Measurements from ENCODE around the gene VDAC2. TPM values are rescaled to one million over a fixed set of nuclear protein-coding genes. Genes with fewer than 3 reads are reported as not detected.

VDAC2 gene
- total RNA-seq, 2 donors from 2014 or later = 112 to 121 TPM

- DNase-seq (ENCODE audit: low spot score) = no peak
- intact Hi-C loops (cut with DNase I) = loop anchor here (2.0 to 10.0 kb wide), 3 partner anchors 45 to 967 kb away; partner anchors contain the start of gene SAMD8
- TF ChIP-seq POLR2A (IDR thresholded peaks at IDR 0.05) (no peak), POLR2AphosphoS5 (IDR thresholded peaks at IDR 0.05) (no peak), CTCF (IDR thresholded peaks at IDR 0.05) (no peak)
- H3K4me3 ChIP-seq = no peak overlapping the region
- peaks cover 13% of the 10 kb centered on the region for H3K4me1 ChIP-seq (replicated peaks)
- no peaks in the 10 kb centered on the region for H3K9me3 ChIP-seq
- WGBS = 79% methylated on average over 4 of the region's 4 CpGs
- peaks cover 0 to 6% of the 10 kb centered on the region in 2 donors for H3K36me3 ChIP-seq
- no peak overlapping the region for H3K27ac ChIP-seq
- no peaks in the 10 kb centered on the region for H3K27me3 ChIP-seq (replicated peaks; ENCODE audit: insufficient read depth)
Observed at GRCh38 chr10:75231672-75232581, 21.3 kb downstream of the VDAC2 start.

- WGBS = 31% methylated on average over 14 of the region's 14 CpGs
- peaks cover 10% of the 10 kb centered on the region for H3K4me1 ChIP-seq (replicated peaks)
Observed at GRCh38 chr10:75233444-75234016, 22.9 kb downstream of the VDAC2 start.

GRCh38 chr10:75234017-75234682 lies 23.6 kb downstream of the VDAC2 start:
- 7% methylated on average over 43 of the region's 48 CpGs for WGBS
- Histone ChIP-seq H3K4me3 (peak overlapping the region; percentile 68 to 70), H3K36me3 (peaks cover 0 to 6% of the 10 kb centered on the region in 2 donors), H3K27me3 (replicated peaks; ENCODE audit: insufficient read depth) (no peaks in the 10 kb centered on the region), H3K27ac (peak overlapping the region; percentile 79 to 81), H3K4me1 (replicated peaks) (peaks cover 5% of the 10 kb centered on the region), H3K9me3 (no peaks in the 10 kb centered on the region)
- DNase-seq (ENCODE audit: low spot score) = peak; percentile 97
- intact Hi-C loops (cut with DNase I) = loop anchor here (5.0 to 10.0 kb wide), 2 partner anchors 47 to 969 kb away; no protein-coding TSS in a partner anchor
- TF ChIP-seq POLR2AphosphoS5 (IDR thresholded peaks at IDR 0.05) (peak; percentile 56), CTCF (IDR thresholded peaks at IDR 0.05) (peak in 1 of 4 experiments; percentile 28), POLR2A (IDR thresholded peaks at IDR 0.05) (peak; percentile 66)

More at GRCh38 chr10:75233444-75234016, 22.9 kb downstream of the VDAC2 start:
- Histone ChIP-seq H3K27me3 (replicated peaks; ENCODE audit: insufficient read depth) (no peaks in the 10 kb centered on the region), H3K27ac (peak overlapping the region; percentile 79 to 81), H3K36me3 (peaks cover 0 to 6% of the 10 kb centered on the region in 2 donors), H3K4me3 (peak overlapping the region; percentile 68 to 70), H3K9me3 (no peaks in the 10 kb centered on the region)
- DNase-seq (ENCODE audit: low spot score) = no peak
- TF ChIP-seq POLR2A (IDR thresholded peaks at IDR 0.05) (no peak), CTCF (IDR thresholded peaks at IDR 0.05) (no peak), POLR2AphosphoS5 (IDR thresholded peaks at IDR 0.05) (no peak)
- intact Hi-C loops (cut with DNase I) = loop anchor here (2.0 to 10.0 kb wide), 3 partner anchors 46 to 969 kb away; partner anchors contain the start of gene SAMD8

- H3K27ac ChIP-seq = peak overlapping the region; percentile 79 to 81
- H3K4me3 ChIP-seq = peak overlapping the region; percentile 68 to 70
- H3K36me3 ChIP-seq = peaks cover 0 to 6% of the 10 kb centered on the region in 2 donors
- intact Hi-C loops (cut with DNase I) = loop anchor here (5.0 to 10.0 kb wide), 2 partner anchors 48 to 970 kb away; no protein-coding TSS in a partner anchor
- H3K27me3 ChIP-seq (replicated peaks; ENCODE audit: insufficient read depth) = no peaks in the 10 kb centered on the region
- peaks cover 5% of the 10 kb centered on the region for H3K4me1 ChIP-seq (replicated peaks)
- WGBS = 2% methylated on average over 47 of the region's 62 CpGs
- TF ChIP-seq POLR2AphosphoS5 (IDR thresholded peaks at IDR 0.05) = no peak
- TF ChIP-seq POLR2A (IDR thresholded peaks at IDR 0.05) = peak; percentile 4
- TF ChIP-seq CTCF (IDR thresholded peaks at IDR 0.05) = peak in 1 of 4 experiments; percentile 20
- DNase-seq (ENCODE audit: low spot score) = no peak
- H3K9me3 ChIP-seq = no peaks in the 10 kb centered on the region
Observed at GRCh38 chr10:75234683-75235374, 24.2 kb downstream of the VDAC2 start.
